CD4-positive, alpha-beta T cell treated with Interleukin-6 for 4 hours (primary cell): ENCODE measurements around the gene SIL1.
"Not testable (repeated sequence)": the region's sequence is repeated elsewhere in the genome, so short reads cannot be mapped to it uniquely, and the experiment has no call there.

Experiments used
- DNase-seq: peaks from one replicate; pipeline ENCODE4 v3.0.0-alpha.2; 2020; ENCODE audit warnings: mixed read lengths

SIL1 gene

GRCh38 chr5:139196296-139196956 lies 1.7 kb downstream of the SIL1 start:
- no peak for DNase-seq

- DNase-seq = no peak
Measured at GRCh38 chr5:139194486-139194885, 3.7 kb downstream of the SIL1 start.

- no peak for DNase-seq
Measured at GRCh38 chr5:139193928-139194327, 4.2 kb downstream of the SIL1 start.

GRCh38 chr5:139192906-139193305 lies 5.3 kb downstream of the SIL1 start:
- DNase-seq = not testable (repeated sequence)

- DNase-seq = not testable (repeated sequence)
Measured at GRCh38 chr5:139191954-139192353, 6.2 kb downstream of the SIL1 start.

GRCh38 chr5:139190125-139190524 lies 8.0 kb downstream of the SIL1 start:
- no peak for DNase-seq

GRCh38 chr5:139188558-139189270 lies 9.5 kb downstream of the SIL1 start:
- no peak for DNase-seq

GRCh38 chr5:139186752-139187326 lies 11.3 kb downstream of the SIL1 start:
- no peak for DNase-seq

- no peak for DNase-seq
Measured at GRCh38 chr5:139186261-139186660, 11.9 kb downstream of the SIL1 start.

- DNase-seq = no peak
Measured at GRCh38 chr5:139185589-139185988, 12.6 kb downstream of the SIL1 start.

- DNase-seq = no peak
Measured at GRCh38 chr5:139183502-139183901, 14.7 kb downstream of the SIL1 start.

GRCh38 chr5:139182528-139183296 lies 15.5 kb downstream of the SIL1 start:
- DNase-seq = no peak

GRCh38 chr5:139181835-139182452 lies 16.2 kb downstream of the SIL1 start:
- no peak for DNase-seq

- DNase-seq = no peak
Measured at GRCh38 chr5:139181322-139181730, 16.8 kb downstream of the SIL1 start.

- DNase-seq = no peak
Measured at GRCh38 chr5:139180850-139181249, 17.3 kb downstream of the SIL1 start.

- not testable (repeated sequence) for DNase-seq
Measured at GRCh38 chr5:139179778-139180513, 18.2 kb downstream of the SIL1 start.

- no peak for DNase-seq
Measured at GRCh38 chr5:139178935-139179334, 19.2 kb downstream of the SIL1 start.

- DNase-seq = no peak
Measured at GRCh38 chr5:139178589-139178917, 19.6 kb downstream of the SIL1 start.

GRCh38 chr5:139177809-139178588 lies 20.2 kb downstream of the SIL1 start:
- no peak for DNase-seq

GRCh38 chr5:139177281-139177680 lies 20.9 kb downstream of the SIL1 start:
- not testable (repeated sequence) for DNase-seq

GRCh38 chr5:139174382-139174781 lies 23.8 kb downstream of the SIL1 start:
- not testable (repeated sequence) for DNase-seq
